Measurements from ENCODE around the gene SOX12.
"Not testable (repeated sequence)": the region's sequence is repeated elsewhere in the genome, so short reads cannot be mapped to it uniquely, and the experiment has no call there.

SOX12 gene

DNA sequence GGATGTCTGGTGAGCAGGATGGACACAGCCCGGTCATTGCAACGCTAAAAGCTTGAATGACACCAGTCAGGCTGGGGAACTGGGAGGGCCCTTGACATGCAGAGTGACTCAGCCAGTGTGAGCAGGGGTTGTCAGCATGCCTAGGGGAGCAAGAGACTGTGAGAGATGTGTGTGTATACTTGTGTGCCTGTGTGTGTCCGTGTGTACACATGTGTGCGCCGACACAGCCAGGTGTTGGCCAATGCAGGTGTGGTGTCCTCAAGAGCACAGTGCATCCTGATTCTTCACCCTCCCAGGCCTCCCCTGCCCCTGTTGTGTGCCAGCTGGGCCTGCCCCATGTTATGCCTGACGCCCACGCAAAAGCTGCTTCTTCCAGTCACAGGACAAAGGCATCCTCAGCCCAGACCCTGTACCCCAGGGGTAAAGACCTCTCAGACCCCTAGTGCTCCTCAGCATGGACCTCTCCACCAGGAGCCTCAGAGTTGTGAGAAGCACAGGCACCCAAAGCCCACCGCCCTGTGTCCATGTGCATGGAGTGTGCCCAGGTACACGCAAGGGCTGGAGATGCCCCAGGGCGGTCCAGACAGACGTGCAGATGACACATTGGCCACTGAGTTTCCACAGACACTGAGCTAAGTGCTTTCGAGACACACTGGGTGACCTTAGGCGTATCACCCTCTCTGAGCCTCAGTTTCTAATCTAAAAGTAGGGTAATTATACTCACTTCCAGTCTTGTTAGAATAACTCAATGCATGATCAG is 38.1 kb downstream of the SOX12 start:
- no peak for DNase-seq

DNA sequence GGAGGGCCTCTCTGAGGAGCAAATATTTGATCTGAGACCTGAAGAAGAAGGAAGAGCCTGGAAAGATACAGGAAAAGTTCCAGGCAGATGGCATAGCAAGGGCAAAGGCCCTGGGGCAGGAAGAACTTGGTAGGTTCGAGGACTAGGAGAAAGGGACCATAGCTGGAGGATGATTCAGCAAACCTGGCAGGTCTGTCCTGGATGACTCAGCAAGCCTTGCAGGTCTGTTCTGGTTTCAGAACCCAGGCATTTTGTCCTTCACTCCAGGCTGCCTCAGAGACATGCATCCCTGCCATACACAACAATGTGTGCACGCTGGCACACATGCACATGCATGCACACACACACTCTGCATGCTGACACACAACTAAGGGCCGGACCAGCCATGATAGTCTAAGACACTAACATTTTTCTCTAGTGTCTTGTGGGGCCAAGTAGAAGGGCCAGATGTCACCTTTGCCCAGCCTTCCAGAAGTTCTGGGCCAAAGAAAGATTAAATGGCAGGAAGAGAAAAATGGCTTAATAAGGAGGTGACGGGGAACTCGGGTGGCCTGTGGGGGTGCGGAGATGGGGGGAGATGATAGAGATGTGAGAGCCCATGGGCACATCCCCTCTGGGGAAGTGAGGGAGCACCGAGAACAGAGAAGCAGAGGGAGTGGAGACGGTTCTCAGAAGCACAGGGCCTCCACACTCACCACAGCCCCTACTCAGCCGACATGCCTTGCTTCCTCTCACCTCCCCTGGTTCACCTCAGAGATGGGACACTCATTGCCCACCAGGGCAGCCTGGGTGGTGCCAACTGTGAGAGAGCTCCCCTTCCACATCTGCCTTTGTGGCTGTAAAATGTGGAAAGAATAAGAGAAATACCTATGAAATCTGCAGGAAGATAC is 39.8 kb downstream of the SOX12 start:
- DNase-seq = no peak

DNA sequence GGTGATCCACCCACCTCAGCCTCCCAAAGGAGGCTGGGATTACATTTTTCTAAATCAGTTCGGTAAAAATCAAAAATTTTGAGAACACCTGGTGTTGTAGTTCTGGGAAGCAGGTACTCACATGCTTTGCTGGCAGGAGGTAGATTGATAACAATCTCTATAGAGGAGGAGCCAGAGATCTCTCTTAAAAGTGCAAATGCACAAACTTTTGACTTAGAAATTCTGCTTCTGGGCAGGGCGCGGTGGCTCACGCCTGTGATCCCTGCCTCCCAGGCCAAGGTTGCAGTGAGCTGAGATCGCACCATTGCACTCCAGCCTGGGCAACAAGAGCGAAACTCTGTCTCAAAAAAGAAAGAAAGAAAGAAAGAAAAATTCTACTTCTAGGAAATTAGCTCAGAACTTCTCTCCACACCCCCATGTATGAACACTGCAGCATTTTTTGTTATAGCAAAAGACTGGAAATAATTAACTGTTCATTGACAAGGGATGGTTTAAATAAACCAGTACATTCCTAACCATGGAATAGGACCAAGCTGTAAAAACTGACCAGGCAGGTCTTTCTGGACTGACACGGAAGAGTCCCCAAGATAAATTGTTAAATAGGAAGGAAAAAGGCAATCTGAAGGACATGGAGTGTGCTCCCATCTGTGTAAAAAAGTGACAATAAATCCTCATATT is 40.8 kb downstream of the SOX12 start:
- no peak for DNase-seq

DNA sequence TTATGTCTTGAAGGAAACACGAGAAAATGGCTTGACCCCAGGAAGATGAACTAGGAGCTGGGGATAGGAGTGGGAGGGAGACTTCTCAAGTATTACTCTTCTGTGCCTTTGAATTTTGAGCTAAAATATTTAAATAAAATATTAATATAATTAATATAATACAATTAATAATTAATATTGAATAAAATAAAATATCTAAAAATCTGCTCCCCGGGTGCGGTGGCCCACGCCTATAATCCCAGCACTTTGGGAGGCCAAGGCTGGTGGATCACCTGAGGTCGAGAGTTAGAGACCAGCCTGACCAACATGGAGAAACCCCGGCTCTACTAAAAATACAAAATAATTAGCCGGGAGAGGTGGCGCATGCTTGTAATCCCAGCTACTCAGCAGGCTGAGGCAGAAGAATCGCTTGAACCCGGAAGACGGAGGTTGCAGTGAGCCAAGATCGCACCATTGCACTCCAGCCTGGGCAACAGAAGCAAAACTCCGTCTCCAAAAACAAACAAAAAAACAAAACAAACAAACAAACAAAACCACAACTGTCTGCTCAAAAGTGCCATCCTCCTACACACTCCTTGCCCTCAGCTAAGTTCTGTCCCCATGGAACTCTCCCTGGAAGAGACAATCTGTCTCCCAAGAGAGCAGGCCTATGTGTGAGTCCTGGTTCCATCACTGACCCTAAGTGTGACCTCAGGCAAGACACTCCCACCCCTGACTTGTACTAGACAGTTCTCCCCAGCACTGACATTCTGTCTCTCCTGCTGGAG is 41.5 kb downstream of the SOX12 start:
- DNase-seq = no peak

DNA sequence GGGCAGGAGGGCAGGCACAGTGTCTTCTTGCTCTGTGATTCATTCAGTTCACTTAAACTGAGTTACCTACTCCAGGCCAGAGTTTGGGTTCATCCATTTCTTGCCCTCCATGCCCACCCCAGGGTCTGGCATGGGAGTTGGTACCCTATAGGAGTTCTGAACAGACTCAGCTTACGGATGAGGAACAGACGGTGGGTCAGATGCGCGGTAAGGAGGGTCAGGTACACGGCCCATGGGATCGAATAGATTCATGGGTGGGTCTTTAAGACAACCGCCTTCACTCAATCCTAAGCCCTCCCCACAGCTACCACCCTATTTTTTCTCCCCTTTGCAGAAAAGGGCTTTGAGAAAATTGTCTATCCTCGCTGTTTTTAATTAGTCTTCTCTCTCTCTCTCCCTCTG is 42.1 kb downstream of the SOX12 start:
- no peak for DNase-seq

DNA sequence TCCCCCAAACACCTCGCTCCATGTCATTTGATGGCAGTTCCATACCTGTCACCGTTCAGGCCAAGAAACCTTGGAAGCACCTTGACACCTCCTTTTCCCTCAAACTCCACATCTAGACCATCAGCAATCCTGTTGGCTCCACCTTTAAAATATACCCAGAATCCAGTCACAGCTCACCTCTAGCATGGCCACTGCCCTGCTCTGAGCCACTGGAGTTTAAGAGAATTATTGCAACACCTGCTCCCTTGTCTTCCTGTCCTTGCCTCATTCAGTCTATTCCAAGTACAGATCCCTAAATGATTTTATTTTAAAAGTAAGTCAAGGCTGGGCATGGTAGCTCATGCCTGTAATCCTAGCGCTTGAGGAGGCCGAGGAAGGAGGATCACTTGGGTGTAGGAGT is 43.6 kb downstream of the SOX12 start:
- no peak for DNase-seq

DNA sequence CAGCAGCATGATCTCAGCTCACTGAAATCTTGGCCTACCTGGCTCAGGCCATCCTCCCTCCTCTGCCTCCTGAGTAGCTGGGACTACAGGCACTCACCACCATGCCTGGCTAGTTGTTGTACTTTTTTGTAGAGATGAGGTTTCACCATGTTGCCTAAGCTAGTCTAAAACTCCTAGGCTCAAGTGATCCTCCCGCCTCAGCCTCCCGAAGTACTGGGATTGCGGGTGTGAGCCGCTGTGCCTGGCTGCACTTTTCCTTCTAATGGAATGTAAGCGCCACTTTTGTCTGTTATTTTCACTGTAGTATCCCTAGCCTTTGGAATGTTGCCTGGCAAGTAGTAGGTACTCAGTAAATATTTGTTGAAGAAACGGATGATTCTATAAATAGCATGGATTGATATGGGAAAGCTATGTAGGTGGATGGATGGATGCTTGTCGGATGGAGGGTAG is 44.8 kb downstream of the SOX12 start:
- DNase-seq = no peak

DNA sequence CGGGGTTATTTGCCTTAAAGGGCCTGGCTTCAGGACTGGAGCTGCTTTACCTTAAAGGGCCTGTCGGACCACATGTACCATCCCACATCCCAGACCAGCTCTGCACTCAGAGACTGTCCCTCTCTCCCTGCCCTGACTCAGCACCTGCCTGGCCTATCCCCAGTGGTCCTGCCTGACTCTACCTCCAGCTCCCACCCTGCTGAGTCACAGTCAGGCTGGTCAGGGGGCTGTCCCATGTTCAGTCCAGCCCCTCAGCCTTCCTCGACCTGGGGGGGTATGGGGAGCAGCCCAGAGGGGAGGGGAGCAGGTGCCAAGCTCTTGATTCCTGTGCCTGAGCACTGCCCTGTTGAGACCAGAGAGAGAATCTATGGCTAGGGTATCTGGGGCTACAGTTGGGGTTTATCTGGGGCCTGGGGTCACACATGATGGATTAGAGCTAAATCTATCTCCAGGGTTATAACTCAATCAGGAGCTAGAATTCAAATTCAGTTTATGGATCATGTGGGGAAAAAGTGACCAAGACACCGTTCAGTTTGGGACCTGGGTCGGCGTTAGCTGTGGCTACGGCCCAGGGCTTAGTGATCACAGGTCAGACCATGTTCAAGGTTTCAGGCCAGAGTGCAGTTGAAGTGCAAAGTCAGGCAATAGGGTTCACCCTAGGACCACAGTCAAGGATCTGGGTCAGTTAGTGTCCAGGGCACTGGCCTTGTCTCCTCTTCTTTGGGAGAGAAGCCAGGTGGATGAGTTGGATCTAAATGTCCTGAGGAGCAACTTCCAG is 45.8 kb downstream of the SOX12 start:
- no peak for DNase-seq

DNA sequence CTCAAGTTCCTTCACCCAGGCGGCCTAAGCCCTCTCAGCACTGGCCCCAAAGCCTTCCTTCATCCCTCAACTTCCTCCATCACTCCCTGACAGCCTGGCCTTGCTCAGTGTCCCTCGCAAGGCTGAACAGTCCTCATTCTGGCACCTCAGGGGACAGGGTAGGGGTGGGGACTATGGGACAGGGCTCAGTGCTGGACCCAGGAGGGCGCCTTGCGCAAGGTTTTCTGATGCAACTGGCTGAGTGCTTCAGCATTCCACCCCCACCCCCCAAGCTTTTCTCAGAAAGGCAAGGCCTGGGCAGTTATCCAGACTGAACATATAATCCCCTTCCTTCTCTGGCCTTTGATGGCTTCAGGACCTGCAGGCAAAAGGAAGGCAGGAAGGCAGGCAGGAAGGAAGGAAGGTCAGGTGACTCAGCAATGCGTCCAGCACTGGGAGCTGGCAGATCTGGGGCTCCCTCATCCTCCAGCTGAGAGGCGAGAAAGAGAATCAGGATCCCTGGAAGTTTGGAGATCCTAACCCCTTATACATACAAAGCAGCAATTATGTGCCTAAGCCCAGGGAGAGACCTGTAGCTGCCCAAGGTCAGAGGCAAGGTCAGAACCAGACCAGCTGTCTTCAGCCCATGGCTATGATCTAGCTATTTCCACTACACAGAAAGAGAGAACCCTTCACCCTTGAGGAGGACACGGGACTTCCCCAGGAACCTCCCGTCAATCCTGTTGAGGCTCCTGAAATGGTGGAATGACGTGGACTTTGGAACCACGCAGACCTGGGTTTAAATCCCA is 46.6 kb downstream of the SOX12 start:
- no peak for DNase-seq

DNA sequence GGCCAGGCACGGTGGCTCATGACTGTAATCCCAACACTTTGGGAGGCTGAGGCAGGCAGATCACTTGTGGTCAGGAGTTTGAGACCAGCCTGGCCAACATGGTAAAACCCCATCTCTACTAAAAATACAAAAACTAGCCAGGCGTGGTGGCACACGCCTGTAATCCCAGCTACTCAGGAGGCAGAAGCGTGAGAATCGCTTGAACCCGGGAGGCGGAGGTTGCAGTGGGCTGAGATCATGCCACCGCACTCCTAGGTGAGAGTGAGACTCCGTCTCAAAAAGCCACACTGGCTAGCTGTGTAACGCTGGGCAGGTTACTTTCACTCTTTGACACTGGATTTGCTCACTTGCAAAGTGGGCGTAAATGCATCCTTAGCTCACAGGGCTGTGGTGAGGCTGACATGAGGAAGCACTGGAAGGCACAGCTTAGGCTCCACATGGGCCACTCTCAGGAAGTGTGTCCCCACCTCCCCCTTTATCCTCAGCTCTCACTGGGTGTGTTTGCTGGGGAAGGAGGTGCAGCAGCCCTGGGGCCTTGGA is 47.3 kb downstream of the SOX12 start:
- DNase-seq = not testable (repeated sequence)

DNA sequence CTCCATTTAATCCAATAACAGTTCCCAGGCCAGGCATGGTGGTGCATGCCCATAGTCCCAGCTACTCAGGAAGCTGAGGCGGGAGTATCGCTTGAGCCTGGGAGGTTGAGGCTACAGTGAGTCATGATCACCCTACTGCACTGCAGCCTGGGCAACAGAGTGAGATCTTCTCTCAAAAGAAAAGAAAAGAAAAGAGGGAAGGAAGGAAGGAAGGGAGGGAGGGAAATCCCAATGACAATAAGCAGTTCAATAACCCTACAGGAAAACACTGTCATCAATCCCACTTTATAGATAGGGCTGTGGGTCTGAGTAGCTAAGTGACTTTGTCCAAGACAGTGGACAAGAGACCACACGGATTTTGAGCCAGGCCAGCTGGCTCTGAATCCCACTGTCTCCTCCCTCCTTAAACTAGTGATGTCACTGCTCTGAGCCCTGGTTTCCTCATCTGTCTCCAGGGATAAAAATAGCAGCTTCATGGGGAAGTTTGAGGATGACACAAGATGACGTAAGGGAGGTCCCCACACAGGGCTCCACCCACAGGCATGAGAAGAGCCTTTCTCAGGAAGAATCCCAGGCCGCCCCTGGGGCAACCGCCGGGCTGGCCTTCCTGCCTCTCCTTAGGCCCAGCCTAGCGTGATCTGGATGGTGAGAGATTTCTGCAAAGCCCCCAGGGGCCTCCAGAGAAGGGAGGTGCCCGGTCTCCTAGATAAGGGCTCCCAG is 48.0 kb downstream of the SOX12 start:
- no peak for DNase-seq

DNA sequence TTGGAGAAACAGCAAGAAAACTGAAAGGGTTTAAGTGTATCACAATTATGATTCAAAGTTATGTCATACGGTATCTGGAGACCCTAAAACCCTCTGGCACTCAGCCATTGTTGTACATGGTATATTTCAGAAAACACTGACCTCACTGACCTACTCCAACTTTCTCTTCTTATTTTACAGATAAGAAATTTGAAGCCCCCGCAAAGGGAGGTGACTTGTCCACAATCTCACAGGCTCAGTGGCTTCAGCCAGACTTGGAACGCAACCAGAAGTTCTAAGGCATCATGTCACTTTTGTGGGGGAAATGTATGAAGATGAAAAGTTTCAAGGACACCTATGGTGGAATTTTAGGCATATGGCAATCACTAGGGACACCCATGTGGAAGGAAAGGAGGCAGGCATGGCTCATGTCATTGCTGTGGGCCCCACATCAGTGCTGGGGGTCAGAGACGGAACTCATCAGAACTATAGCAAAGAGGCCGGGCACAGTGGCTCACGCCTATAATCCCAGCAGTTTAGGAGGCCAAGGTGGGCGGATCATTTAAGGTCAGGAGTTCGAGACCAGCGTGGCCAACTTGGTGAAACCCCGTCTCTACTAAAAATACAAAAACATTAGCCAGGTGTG is 50.0 kb downstream of the SOX12 start:
- DNase-seq = no peak

DNA sequence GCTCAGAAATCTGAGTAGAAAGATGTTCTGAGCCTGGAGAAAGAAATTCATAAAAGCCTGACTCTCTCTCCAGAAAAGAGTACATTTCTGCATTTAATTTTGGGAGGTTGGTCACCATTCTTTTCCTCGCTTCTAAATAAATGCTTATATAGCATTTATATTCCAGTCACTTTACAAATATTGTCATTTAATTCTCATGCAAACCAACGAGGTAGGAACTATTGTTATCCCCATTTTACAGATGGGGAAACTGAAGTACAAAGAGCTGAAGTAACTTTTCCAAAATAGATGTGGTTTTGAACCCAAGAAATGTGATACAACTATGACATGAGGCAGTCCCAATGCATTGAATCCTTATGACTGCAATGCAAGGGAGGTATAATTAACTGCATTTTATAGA is 50.7 kb downstream of the SOX12 start:
- DNase-seq = no peak

DNA sequence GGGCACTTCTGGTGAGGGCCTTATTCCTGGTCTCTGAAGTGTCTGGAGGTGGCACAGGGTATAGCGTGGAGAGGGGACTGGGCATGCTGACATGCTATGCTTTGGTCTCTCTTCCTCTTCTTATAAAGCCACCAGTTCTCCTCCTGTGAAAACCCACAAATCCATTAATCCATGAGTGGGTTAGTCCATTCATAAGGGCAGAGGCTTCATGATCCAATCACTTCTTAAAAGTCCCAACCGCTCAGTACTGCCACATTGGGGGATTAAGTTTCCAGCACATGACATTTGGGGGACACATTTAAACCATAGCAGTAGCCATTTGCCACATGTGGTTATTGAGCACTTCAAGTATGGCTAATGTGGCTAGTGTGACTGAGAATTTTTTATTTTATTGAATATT is 51.4 kb downstream of the SOX12 start:
- no peak for DNase-seq

DNA sequence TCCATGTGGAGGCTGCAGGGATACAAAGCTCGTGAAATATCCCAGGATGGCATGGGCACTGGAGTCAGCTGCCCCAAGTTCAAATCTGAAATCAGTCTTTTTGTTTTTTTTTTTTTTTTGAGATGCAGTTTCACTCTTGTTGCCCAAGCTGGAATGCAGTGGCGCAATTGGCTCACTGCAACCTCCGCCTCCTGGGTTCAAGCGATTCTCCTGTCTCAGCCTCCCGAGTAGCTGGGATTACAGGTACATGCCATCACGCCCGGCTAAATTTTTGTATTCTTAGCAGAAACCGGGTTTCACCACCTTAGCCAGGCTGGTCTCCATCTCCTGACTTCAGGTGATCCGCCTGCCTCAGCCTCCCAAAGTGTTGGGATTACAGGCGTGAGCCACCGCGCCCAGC is 52.2 kb downstream of the SOX12 start:
- not testable (repeated sequence) for DNase-seq

DNA sequence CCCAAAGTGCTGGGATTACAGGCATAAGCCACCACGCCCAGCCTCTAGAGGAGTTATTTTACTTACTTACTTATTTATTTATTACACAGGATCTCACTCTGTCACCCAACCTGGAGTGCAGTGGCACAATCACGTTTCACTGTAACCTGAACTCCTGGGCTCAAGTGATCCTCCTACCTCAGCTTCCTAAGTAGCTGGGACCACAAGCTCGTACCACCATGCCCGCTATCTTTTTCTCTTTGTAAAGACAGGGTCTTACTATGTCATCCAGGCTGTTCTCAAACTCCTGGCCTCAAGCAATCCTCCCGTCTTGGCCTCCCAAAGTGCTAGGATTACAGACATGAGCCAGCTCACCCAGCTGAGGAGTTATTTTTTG is 53.6 kb downstream of the SOX12 start:
- no peak for DNase-seq

All from central memory CD4-positive, alpha-beta T cell (primary cell).